Measurements from ENCODE around the gene CCDC70.
"Not testable (repeated sequence)": the region's sequence is repeated elsewhere in the genome, so short reads cannot be mapped to it uniquely, and the experiment has no call there.

The CCDC70 gene

GRCh38 chr13:51865838-51866237 is 4.1 kb downstream of the CCDC70 start:
- DNase-seq: no peak

GRCh38 chr13:51867062-51867461 is 5.3 kb downstream of the CCDC70 start:
- no peak for DNase-seq

DNA sequence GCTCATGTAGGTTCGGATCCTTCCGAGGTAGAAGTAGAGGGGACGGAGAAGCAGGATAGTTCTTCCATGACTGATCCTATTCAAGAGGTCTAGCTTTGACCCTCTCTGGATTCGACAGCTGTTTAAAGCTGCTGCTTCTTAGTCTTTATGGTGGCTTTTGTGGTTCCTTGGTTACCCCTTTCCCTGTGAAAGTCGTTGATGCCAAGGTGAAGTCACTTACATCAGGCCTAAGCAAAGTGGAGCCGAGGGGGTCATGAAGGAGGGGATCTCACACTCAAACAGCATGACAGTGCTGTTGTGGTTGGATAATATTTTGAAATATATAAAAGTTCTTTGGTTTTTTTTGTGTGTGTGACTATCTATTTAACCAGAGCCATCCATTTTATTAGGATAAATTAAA is 8.1 kb downstream of the CCDC70 start:
- DNase-seq: no peak

DNA sequence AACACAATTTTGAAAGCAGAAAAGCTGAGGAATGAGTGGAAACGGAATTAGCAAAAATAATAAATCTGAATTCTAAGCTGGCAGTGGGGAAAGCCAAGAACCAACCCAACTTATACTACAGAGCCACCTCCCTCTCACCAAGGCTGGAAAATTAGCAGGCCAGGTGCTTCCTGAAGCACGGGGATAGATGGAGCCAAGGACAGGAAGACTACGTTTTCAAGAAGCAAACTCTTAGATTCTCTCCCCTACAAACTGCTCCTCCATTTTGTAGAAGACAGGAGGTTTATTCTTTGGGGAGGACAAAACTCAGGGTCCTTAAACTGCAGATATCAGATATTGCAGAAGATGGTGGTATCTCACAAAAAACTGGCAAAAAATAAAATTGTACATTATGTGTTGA is 8.8 kb downstream of the CCDC70 start:
- no peak for DNase-seq

DNA sequence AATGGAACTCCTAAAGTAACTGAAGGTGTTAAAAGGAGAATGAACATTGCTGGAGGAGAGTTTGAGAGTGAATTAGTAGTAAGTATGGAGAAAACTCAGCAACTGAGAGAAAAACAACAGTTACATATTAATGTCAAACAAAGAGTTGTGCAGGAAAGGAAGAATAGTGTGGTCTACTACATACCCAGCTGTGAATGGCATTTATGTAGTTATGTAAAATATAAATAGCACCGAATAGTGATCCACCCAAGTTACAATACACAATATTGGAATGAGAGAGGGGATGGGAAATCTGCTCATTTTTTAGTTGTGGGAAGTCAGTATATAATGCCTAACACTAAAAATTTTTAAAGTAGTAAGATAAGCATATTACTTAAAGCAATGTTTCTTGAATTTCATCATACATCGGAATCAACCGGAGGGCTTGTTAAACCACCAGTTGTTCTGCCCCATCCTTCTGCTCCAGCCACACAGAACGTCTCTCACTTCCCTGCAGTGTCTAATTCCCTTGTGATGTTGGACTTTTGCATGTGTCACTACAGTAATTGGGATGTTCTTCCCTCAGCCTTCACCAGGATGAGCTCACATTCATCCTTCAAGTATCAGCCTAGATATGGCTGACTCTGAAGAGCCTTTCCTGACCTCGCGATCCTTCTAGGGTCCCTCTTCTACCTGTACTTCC is 11.5 kb downstream of the CCDC70 start:
- no peak for DNase-seq

DNA sequence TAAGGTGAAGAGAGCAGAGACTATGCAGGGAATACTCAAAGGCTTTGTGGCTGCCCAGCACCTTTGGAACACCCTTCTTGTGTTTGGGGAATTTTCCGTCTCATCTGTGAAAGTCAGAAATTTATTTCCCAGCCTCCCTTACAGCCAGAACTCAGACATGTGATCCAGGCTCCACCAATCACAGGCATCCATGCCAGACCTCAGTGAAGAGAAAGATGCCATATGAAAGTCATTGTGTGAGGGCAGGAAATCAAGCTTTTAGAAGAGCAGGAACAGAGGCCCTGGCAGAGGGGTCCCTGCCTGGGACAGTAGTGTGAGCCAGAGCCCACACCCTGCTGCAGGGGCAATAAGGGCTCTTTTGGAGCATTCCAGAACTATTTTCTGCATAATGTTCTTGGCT is 12.1 kb downstream of the CCDC70 start:
- no peak for DNase-seq

GRCh38 chr13:51874651-51875050 is 12.9 kb downstream of the CCDC70 start:
- DNase-seq: no peak

- DNase-seq: no peak
These were observed 17.4 kb downstream of the CCDC70 start for GRCh38 chr13:51879133-51879532.

GRCh38 chr13:51881296-51881695 is 19.5 kb downstream of the CCDC70 start:
- DNase-seq: no peak

- DNase-seq: no peak
These were observed 20.9 kb downstream of the CCDC70 start for GRCh38 chr13:51882570-51883225.

DNA sequence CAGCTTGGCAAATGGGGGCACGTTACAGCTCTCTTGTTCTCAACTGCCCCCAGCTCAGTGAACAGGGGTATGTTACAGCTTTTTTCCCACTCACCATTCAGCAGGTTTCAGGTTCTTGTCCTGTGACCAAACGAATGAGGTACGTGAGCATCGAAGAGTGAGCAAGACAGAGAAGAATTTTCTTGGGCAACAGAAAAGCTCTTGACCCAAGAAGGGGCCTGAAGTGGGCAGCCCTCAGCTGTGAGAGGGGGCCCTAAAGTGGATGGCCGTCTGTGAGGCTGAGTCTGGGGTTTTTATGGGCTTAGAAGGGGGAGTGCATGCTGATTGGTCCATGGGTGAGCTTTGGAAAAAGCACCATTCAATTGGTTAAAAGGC is 21.4 kb downstream of the CCDC70 start:
- no peak for DNase-seq

DNA sequence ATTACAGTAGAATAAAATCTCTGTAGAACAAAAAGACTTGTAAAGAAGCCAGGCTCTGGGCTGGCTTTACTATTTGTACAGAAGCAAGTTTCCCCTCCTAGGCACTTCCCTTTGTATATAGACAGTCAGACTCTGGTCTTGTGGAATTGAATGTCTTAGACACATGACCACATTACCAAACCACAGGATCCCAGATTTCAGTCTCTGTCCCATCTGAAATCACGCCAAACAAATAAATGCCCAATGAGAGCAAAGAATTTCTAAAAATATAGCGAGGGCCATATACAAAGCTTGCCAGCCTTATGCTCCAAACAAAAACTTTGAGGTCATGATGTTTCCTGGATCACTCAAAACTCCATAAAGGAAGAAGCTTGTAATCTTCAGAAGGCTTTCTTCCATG is 23.9 kb downstream of the CCDC70 start:
- DNase-seq: no peak

DNA sequence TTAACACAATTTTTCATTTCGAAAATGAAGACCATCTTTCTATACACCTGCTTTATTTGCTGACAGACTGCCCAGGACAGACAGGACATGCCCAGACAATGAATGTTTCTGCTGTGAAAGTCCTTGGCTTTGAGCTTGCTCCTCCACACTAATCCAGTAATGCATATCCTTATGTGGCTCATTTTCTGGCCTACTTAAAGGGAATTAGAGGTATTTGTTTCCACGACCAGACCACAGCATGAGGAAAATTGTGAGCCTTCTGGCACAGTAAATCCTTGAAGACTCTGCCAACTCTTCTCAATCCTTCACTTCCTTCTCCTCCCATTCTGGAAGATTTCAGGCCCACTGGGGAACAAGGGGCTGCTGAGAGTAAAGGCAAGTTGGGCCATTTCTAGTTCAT is 25.7 kb downstream of the CCDC70 start:
- no peak for DNase-seq

- no peak for DNase-seq
These were observed 30.9 kb downstream of the CCDC70 start for GRCh38 chr13:51892657-51893056.

- DNase-seq: no peak
These were observed 32.5 kb downstream of the CCDC70 start for GRCh38 chr13:51894239-51894638.

DNA sequence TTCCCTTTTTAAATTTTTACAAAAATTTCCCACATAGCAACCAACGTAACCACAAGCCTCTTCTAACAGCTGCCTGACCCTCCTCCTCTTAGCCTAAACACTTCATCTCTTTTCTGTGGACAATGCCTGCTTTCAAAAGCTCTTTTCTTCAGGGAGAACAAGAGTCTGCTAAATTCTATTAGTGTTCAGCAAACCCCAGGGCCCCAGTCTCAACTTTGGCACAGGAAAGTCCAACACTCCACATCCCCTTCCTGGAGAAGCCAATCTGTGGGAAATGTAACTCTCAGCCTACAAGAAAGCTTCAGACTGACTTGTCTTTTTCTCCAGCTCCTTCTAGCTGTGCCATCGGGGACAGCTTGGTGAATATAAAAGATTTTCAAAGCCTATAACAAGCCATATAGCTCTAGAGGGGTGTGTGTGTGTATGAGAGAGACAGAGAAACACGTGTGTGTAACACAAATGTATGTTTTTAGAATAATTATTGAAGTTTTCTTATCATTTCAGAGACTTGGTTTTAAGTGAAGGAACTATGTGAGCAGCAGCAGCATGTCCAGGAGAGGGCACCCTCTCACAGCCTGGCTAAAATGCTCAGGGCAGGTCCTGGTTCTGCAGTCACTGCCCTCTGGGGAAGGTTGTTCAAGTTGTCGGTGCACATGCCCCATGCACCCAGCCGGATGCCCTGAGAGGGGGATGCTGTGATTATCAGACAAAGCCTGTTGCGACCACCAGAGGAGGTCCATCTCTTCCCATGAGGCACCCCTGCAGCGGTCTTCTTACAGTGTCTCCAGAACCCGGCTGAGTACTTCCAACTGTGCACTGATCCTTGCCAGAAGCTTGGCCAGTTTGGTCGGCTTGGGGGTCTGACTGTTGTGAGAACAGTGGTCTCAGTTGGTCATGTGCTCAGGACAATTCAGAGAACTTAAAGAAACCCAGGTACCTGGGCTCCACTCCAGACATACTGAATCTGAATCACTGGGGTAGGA is 34.4 kb downstream of the CCDC70 start:
- peak; percentile 42 for DNase-seq

DNA sequence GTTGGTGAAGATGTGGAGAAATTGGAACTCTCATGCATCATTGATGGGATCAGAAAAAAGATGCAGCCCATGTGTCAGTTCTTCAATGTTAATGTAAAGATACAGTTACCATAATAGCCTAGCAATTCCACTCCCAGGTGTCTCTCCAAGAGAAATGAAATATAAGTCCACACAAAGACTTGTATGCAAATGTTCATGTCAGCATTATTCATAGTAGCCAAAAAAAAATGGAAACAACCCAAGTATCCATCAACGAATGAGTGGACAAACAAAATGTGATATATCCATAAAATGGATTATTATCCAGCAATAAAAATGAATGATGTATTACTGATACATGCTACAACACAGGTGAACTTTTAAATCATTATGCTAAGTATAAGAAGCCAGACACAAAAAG is 38.7 kb downstream of the CCDC70 start:
- no peak for DNase-seq

DNA sequence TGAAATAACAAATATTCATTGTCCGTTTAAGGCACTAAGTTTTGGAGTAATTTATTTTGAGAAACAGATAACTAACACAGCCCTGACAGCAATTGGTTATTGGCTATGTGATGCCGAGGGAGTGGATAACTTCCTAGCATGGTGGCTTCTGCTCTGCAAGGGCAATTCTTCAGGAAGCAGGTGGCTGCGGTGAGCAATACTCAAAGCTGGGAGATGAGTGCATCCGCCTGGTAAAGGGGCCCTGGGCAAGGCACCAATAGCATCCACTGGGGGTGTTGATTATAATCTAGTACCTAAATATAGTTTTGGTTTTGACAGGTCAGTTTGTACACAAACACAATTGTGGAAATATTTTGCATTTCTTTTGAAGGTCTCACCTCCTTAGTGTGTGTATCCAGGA is 41.0 kb downstream of the CCDC70 start:
- DNase-seq: no peak

DNA sequence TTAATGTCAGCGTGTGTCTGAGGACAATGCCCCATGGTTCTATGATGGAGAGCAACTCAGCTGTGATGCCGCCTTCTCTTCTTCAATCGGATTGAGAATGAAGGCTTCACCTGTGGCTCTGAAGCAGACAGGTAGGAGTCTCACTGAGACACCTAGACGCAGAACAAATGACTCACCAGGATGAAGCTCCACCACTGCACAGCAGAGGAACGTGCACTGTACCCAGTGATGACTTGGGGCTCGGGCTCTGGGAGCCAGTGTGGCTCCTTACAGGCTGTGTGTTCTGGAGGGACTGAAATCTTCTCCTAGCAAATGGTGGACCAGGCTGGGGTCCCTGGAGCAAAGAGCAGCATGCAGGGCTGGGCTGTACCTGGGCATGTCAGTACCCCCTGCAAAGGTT is 44.0 kb downstream of the CCDC70 start:
- DNase-seq: no peak

GRCh38 chr13:51906581-51906980 is 44.8 kb downstream of the CCDC70 start:
- DNase-seq: no peak

- no peak for DNase-seq
These were observed 45.4 kb downstream of the CCDC70 start for GRCh38 chr13:51907040-51907732.

- DNase-seq: not testable (repeated sequence)
These were observed 47.5 kb downstream of the CCDC70 start for GRCh38 chr13:51909265-51909664.

GRCh38 chr13:51910508-51910907 is 48.7 kb downstream of the CCDC70 start:
- no peak for DNase-seq
